Measurements from ENCODE around the gene UBE2I. TPM values are rescaled to one million over a fixed set of nuclear protein-coding genes. Genes with fewer than 3 reads are reported as not detected.

Gene UBE2I
- total RNA-seq, 1 donor = 49.2 TPM

GRCh38 chr16:1331712-1332617 is 22.5 kb downstream of the UBE2I start:
- Histone ChIP-seq H3K36me3 (ENCODE audit: insufficient read depth, low read length) (no peaks in the 10 kb centered on the region), H4K20me1 (ENCODE audit: insufficient read depth, low read length) (no peaks in the 10 kb centered on the region), H3K79me2 (ENCODE audit: insufficient read depth, low read length) (no peaks in the 10 kb centered on the region), H3K9me3 (ENCODE audit: low read depth, low read length) (peaks cover 4% of the 10 kb centered on the region), H3K4me3 (ENCODE audit: insufficient read depth, low read length) (no peak overlapping the region), H3K4me2 (ENCODE audit: insufficient read depth, low read length) (no peak overlapping the region), H3K27ac (ENCODE audit: low read depth, low read length) (no peak overlapping the region), H2AFZ (ENCODE audit: low read length) (no peak overlapping the region), H3K27me3 (ENCODE audit: insufficient read depth, low read length) (peaks cover 52% of the 10 kb centered on the region), H3K4me1 (ENCODE audit: insufficient read depth, low read length) (no peaks in the 10 kb centered on the region)
- peak; percentile 92 for DNase-seq (ENCODE audit: insufficient read length, low spot score, missing footprints)
- TF ChIP-seq CTCF (IDR thresholded peaks at IDR 0.05; ENCODE audit: extremely low read depth, low read depth, low read length) = no peak

- no peaks in the 10 kb centered on the region for H3K4me1 ChIP-seq (ENCODE audit: insufficient read depth, low read length)
- H3K36me3 ChIP-seq (ENCODE audit: insufficient read depth, low read length) = no peaks in the 10 kb centered on the region
- no peak overlapping the region for H3K4me2 ChIP-seq (ENCODE audit: insufficient read depth, low read length)
- no peak overlapping the region for H2AFZ ChIP-seq (ENCODE audit: low read length)
- H3K79me2 ChIP-seq (ENCODE audit: insufficient read depth, low read length) = no peaks in the 10 kb centered on the region
- H3K9me3 ChIP-seq (ENCODE audit: low read depth, low read length) = peaks cover 4% of the 10 kb centered on the region
- H3K27ac ChIP-seq (ENCODE audit: low read depth, low read length) = no peak overlapping the region
- H4K20me1 ChIP-seq (ENCODE audit: insufficient read depth, low read length) = no peaks in the 10 kb centered on the region
- H3K27me3 ChIP-seq (ENCODE audit: insufficient read depth, low read length) = peaks cover 52% of the 10 kb centered on the region
- TF ChIP-seq CTCF (IDR thresholded peaks at IDR 0.05; ENCODE audit: extremely low read depth, low read depth, low read length) = no peak
- no peak overlapping the region for H3K4me3 ChIP-seq (ENCODE audit: insufficient read depth, low read length)
- no peak for DNase-seq (ENCODE audit: insufficient read length, low spot score, missing footprints)
These were observed 23.2 kb downstream of the UBE2I start for GRCh38 chr16:1332618-1333148.

GRCh38 chr16:1333149-1333812 is 23.8 kb downstream of the UBE2I start, which contains the start of gene BAIAP3:
Gene BAIAP3, plus strand, starts transcription at chr16:1333645. Its CDS starts 4,905 bp downstream, at chr16:1338550.
- Histone ChIP-seq H3K36me3 (ENCODE audit: insufficient read depth, low read length) (no peaks in the 10 kb centered on the region), H3K79me2 (ENCODE audit: insufficient read depth, low read length) (no peaks in the 10 kb centered on the region), H3K9me3 (ENCODE audit: low read depth, low read length) (peaks cover 4% of the 10 kb centered on the region), H4K20me1 (ENCODE audit: insufficient read depth, low read length) (no peaks in the 10 kb centered on the region), H3K27ac (ENCODE audit: low read depth, low read length) (no peak within 1 kb of the TSS), H3K4me3 (ENCODE audit: insufficient read depth, low read length) (no peak within 1 kb of the TSS), H3K4me1 (ENCODE audit: insufficient read depth, low read length) (no peaks in the 10 kb centered on the region), H2AFZ (ENCODE audit: low read length) (no peak within 1 kb of the TSS), H3K27me3 (ENCODE audit: insufficient read depth, low read length) (peaks cover 52% of the 10 kb centered on the region), H3K4me2 (ENCODE audit: insufficient read depth, low read length) (no peak within 1 kb of the TSS)
- peak; percentile 98 for DNase-seq (ENCODE audit: insufficient read length, low spot score, missing footprints)
- no peak for TF ChIP-seq CTCF (IDR thresholded peaks at IDR 0.05; ENCODE audit: extremely low read depth, low read depth, low read length)
